Renal pelvis (tissue), 4 donors: ENCODE measurements around the gene TANC1. TPM values are rescaled to one million over a fixed set of nuclear protein-coding genes. Genes with fewer than 3 reads are reported as not detected.

ENCODE experiments used
- DNase-seq: peaks from one replicate; pipeline ENCODE4 v3.0.0-alpha.2; 2013
- polyA plus RNA-seq, 3 donors: library from polyadenylated mRNA; unstranded; fragments of 120-200 nt; gene quantifications; one replicate each; pipeline ENCODE4 v1.2.1, GENCODE V29; 2013; ENCODE audit not compliant: insufficient read length in 3 of 3

Gene TANC1
- polyA plus RNA-seq, 3 donors: 50.7 to 64.4 (median 54.9) TPM

GRCh38 chr2:159188449-159188848, 220.0 kb downstream of the TANC1 start:
- DNase-seq: no peak

DNA sequence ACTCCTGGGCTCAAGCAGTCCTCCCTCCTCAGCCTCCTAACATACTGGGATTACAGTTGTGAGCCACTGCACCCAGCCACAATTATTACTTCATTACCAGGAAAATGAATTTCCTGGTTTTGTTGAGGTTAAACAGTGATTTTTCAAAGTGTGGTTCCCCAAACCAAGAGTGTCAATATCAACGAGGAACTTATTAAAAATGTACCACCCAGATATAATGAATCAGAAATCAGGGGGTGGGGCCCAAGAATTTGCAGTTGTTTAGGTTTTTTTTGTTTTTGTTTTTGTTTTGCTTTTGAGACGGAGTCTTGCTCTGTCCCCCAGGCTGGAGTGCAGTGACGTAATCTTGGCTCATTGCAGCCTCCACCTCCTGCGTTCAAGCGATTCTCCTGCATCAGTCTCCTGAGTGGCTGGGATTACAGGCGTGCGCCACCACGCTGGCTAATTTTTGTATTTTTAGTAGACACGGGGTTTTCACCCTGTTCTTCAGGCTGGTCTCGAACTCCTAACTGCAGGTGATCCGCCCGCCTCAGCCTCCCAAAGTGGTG, 224.0 kb downstream of the TANC1 start:
- DNase-seq: no peak

GRCh38 chr2:159193791-159194190, 225.4 kb downstream of the TANC1 start:
- DNase-seq: no peak

DNA sequence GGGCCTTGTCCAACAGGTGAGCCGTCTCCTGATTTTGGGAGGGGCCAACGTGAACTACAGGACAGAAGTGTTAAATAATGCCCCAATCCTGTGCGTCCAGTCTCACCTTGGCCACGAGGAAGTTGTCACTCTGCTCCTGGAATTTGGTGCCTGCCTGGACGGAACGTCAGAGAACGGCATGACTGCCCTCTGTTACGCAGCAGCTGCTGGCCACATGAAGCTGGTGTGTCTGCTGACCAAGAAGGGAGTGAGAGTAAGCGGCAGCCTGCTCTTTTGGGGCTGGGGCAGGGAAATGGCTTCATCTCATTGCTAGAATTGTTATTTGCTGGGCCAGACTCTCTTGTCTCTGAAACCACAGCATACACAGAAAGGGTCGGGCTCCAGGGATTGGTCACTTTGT, 225.8 kb downstream of the TANC1 start:
- no peak for DNase-seq

GRCh38 chr2:159195697-159196096, 227.3 kb downstream of the TANC1 start:
- no peak for DNase-seq

GRCh38 chr2:159196393-159196925, 228.0 kb downstream of the TANC1 start:
- DNase-seq: no peak

- DNase-seq: no peak
Observed at GRCh38 chr2:159199236-159199635, 230.8 kb downstream of the TANC1 start.

DNA sequence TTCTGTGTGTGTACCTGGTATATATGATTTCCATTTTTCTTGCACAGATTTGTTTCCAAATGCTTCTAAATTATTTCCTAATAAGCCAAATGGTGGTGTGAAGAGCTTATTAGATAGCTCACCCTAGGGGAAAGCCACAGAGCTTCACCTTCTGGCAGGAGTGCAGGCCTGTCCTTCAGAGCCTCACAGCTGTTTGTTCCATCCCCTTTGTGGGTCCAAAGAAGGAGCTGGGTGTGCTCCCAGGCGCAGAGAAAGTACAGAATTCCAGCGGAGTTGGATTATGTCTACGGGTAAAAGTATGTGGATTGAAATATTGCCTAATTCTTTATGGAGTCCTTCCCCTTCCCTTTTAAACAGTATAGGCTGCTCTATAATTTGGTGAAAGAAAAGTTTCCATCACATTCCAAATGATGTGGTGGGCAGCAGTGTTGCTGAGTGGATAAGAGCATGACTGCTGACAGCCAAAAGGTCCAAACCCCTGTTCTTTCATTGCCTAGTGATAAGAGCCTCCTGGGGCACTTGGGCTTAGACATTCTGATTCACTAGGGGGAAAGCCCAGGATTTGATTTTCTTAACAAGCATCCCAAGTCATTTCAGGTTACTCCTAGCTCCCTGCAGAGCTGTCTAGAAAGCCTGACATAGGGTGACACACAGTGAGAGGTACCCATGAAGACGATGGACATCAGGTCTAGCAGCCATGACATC, 231.5 kb downstream of the TANC1 start:
- no peak for DNase-seq

GRCh38 chr2:159200498-159200897, 232.1 kb downstream of the TANC1 start:
- no peak for DNase-seq

GRCh38 chr2:159201360-159202063, 233.1 kb downstream of the TANC1 start:
- no peak for DNase-seq

DNA sequence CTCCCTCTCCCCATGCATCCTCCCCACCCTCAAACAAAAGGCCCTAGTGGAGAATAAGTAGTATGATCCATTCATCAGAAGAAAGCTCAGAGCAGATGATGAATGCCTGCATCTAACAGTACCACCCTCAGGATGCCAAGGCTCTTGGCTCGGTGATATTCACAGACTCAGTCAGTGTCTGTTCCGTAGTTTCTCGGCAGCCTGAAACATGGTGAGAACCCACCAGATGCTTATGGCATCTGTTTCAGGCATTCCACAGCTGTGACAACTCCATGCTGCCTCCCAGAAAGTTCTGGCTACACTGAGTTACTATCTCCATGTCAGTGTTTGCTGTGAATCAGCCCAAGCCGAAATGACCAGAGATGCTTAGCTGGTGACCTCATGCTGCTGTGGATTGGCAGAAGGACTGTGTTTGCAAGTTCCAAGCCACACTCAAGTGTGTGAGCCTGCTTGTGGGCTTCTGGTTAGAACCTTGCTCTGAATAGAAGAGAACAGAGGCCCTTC, 234.2 kb downstream of the TANC1 start:
- no peak for DNase-seq

DNA sequence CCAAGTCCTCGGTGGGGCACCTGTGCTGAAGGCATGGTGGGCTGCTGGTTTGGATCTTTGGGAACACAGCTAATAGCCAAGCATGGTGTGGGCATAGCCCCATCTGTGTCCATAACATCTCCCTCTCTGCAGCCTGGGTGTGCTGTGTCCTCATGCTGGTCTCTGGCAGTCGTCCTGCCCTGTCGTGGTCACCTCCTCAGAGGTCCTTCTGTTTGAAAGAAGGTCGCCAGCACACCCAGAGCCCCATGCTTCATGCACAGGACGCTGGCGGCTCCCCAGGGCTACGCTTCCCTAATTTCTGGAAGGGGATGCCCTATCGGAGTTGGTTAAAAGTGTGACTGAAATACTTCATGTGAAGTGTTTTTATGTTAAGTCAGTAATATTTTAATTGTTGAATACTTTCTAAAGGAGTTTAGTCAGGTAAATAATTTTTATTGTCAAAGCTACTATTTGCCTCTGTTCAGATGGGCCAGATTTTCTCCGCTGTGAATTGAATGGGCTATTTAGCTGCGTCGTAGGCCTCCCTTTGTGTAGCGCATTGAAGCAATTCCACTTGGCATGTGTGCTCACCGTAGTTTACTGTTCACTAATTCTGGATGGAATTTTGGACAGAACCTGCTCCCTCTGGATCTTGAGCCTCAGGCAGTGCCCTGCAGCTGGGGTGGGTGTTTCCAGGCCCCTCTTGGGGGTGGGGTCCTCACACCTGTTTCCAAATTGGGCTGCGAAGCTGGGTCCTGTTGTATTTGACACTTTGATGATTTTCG, 236.1 kb downstream of the TANC1 start:
- no peak for DNase-seq

DNA sequence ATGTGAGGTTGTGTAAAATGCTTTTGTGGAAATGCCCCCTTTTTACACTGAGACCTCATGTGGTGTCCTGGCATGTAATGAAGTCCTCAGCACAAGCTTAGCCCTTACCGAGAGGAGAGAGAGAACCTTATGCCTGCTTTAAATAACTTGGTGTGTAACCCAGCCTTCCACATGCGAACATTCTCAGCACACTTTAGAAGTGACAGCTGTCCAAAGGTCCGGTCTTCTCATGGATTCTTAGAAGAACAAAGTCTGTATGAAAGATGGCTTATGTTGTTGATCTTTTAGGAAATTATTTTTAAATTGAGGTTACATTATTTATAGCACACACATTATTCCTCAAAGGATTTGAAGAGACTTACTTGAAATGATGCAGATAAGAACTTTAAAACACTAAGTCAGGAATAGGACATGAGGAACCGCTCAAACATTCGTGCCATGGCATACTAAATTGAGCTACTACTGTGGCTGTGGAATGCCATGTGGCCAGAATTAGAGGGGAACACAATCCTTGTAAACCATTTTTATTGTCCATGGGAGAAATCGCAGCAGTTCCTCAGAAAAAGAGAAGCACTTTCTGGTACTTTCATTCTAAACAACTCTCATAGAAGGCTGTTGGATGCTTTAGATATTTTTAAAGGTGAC, 238.4 kb downstream of the TANC1 start:
- DNase-seq: no peak

GRCh38 chr2:159208438-159208837, 240.0 kb downstream of the TANC1 start:
- no peak for DNase-seq

- no peak for DNase-seq
Observed at GRCh38 chr2:159209341-159210306, 241.2 kb downstream of the TANC1 start.

GRCh38 chr2:159211447-159212396, 243.3 kb downstream of the TANC1 start:
- peak; percentile 68 for DNase-seq

- DNase-seq: no peak
Observed at GRCh38 chr2:159213296-159213695, 244.9 kb downstream of the TANC1 start.

DNA sequence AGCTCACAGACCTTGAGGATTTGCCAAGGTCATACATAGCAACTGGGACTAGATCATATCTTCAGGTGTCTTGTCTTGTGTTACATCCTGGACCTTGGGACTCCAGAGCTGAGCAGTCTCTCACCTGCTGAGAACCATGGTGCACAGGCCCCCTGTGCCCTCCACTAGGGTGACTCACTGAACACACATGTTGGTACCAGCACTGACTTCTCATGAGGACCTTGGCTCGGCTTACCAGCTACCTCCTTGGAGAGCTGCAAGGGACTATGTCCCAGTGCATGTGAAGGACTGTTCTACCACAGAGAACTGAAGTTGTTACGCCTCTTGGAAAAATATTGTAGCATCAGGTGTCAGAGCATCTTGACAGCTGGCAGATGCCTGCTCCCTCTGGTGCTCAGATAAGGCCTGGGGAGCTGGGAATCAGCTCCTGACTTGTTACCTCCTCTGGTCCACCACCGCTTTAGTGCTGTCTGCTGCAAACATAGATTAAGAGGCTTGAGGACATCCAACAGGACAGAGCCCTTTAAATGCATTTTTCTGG, 246.0 kb downstream of the TANC1 start:
- DNase-seq: no peak

- DNase-seq: no peak
Observed at GRCh38 chr2:159215116-159215515, 246.7 kb downstream of the TANC1 start.
